Measurements from ENCODE around the gene ARHGAP42. TPM values are rescaled to one million over a fixed set of nuclear protein-coding genes. Genes with fewer than 3 reads are reported as not detected.

ARHGAP42 gene
- total RNA-seq, 2 donors from 2014 or later = 5.6 to 13.8 TPM

- no peak overlapping the region for H3K4me3 ChIP-seq
- no peaks in the 10 kb centered on the region for H3K27me3 ChIP-seq (replicated peaks; ENCODE audit: insufficient read depth)
- no peaks in the 10 kb centered on the region for H3K36me3 ChIP-seq
- ATAC-seq (ENCODE audit: insufficient number of reproducible peaks, low FRiP score, low read depth) (no peak), DNase-seq (ENCODE audit: low spot score) (no peak)
- no peaks in the 10 kb centered on the region for H3K9me3 ChIP-seq
- TF ChIP-seq CTCF (IDR thresholded peaks at IDR 0.05) = no peak
- H3K27ac ChIP-seq = no peak overlapping the region
- H3K4me1 ChIP-seq (ENCODE audit: control insufficient read depth in 1 of 2, low read depth in 2 of 2) = peaks cover 0 to 4% of the 10 kb centered on the region in 2 donors
Measured at GRCh38 chr11:100805506-100806199, 118.6 kb downstream of the ARHGAP42 start.

- no peak for TF ChIP-seq CTCF (IDR thresholded peaks at IDR 0.05)
- no peak for DNase-seq (ENCODE audit: low spot score)
- no peak for ATAC-seq (ENCODE audit: insufficient number of reproducible peaks, low FRiP score, low read depth)
- H3K9me3 ChIP-seq = no peaks in the 10 kb centered on the region
- peaks cover 0 to 4% of the 10 kb centered on the region in 2 donors for H3K4me1 ChIP-seq (ENCODE audit: control insufficient read depth in 1 of 2, low read depth in 2 of 2)
- H3K27me3 ChIP-seq (replicated peaks; ENCODE audit: insufficient read depth) = no peaks in the 10 kb centered on the region
- no peak overlapping the region for H3K27ac ChIP-seq
- H3K4me3 ChIP-seq = no peak overlapping the region
- no peaks in the 10 kb centered on the region for H3K36me3 ChIP-seq
Measured at GRCh38 chr11:100806296-100806695, 119.2 kb downstream of the ARHGAP42 start.

GRCh38 chr11:100808904-100809491 lies 121.9 kb downstream of the ARHGAP42 start:
- H3K4me1 ChIP-seq (ENCODE audit: control insufficient read depth in 1 of 2, low read depth in 2 of 2) = peaks cover 0 to 4% of the 10 kb centered on the region in 2 donors
- no peak for ATAC-seq (ENCODE audit: insufficient number of reproducible peaks, low FRiP score, low read depth)
- no peaks in the 10 kb centered on the region for H3K9me3 ChIP-seq
- H3K36me3 ChIP-seq = no peaks in the 10 kb centered on the region
- no peak for DNase-seq (ENCODE audit: low spot score)
- no peak overlapping the region for H3K27ac ChIP-seq
- H3K27me3 ChIP-seq (replicated peaks; ENCODE audit: insufficient read depth) = no peaks in the 10 kb centered on the region
- no peak overlapping the region for H3K4me3 ChIP-seq
- no peak for TF ChIP-seq CTCF (IDR thresholded peaks at IDR 0.05)

GRCh38 chr11:100810146-100810545 lies 123.1 kb downstream of the ARHGAP42 start:
- Histone ChIP-seq H3K27me3 (replicated peaks; ENCODE audit: insufficient read depth) (no peaks in the 10 kb centered on the region), H3K4me3 (no peak overlapping the region), H3K27ac (no peak overlapping the region), H3K9me3 (no peaks in the 10 kb centered on the region), H3K36me3 (no peaks in the 10 kb centered on the region), H3K4me1 (ENCODE audit: control insufficient read depth in 1 of 2, low read depth in 2 of 2) (peaks cover 0 to 4% of the 10 kb centered on the region in 2 donors)
- TF ChIP-seq CTCF (IDR thresholded peaks at IDR 0.05) = no peak
- no peak for ATAC-seq (ENCODE audit: insufficient number of reproducible peaks, low FRiP score, low read depth)
- DNase-seq (ENCODE audit: low spot score) = no peak

- no peaks in the 10 kb centered on the region for H3K36me3 ChIP-seq
- H3K4me1 ChIP-seq (ENCODE audit: control insufficient read depth in 1 of 2, low read depth in 2 of 2) = peaks cover 0 to 4% of the 10 kb centered on the region in 2 donors
- DNase-seq (ENCODE audit: low spot score) (no peak), ATAC-seq (ENCODE audit: insufficient number of reproducible peaks, low FRiP score, low read depth) (no peak)
- no peak overlapping the region for H3K27ac ChIP-seq
- H3K4me3 ChIP-seq = no peak overlapping the region
- H3K9me3 ChIP-seq = no peaks in the 10 kb centered on the region
- no peak for TF ChIP-seq CTCF (IDR thresholded peaks at IDR 0.05)
- H3K27me3 ChIP-seq (replicated peaks; ENCODE audit: insufficient read depth) = no peaks in the 10 kb centered on the region
Measured at GRCh38 chr11:100810666-100811065, 123.6 kb downstream of the ARHGAP42 start.
